GM23248 (cell line): ENCODE data around the gene TM4SF20.

Source experiments
- EZH2 ChIP-seq: fragments of 200-600 bp; sonication (generic); IDR thresholded peaks from 2 replicates; pipeline ENCODE4 v1.6.1; 2018; ENCODE audit warnings: antibody characterized with exemption, mild to moderate bottlenecking; ENCODE audit not compliant: insufficient read depth, poor library complexity, severe bottlenecking
- EZH2phosphoT487 ChIP-seq: fragments of 200-600 bp; sonication (generic); IDR thresholded peaks from 2 replicates; pipeline ENCODE4 v1.6.1; 2018; ENCODE audit warnings: antibody characterized with exemption, moderate library complexity, mild to moderate bottlenecking, low read depth; ENCODE audit not compliant: insufficient read depth

DNA sequence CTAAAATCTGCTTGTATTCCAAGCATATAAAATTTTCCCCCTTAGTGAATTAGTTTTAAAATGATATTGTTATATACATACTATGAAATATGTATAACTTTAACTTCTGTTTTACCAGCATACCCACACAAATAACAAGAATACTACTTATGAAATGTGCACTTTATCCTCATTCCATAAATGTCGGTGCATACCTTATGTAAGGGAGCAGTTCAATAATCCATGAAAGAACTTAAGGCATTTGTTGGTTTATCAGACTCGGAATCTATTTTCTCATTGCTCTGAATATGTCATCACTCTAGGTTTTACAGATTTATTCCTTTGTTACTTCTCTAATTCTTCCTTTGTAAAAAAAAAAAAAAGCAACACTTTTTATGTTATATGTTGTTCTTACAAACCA, 66.5 kb downstream of the TM4SF20 start:
- no peak for TF ChIP-seq EZH2phosphoT487
- TF ChIP-seq EZH2, result no peak
